Caco-2 (cell line): ENCODE measurements around the gene FUOM. TPM values are rescaled to one million over a fixed set of nuclear protein-coding genes. Genes with fewer than 3 reads are reported as not detected.

Experiments used
- BruUV-seq: library from RNA; stranded (reverse); fragments of 400-500 nt; replicated peaks from 2 replicates; lab custom pipeline; 2021; lab: Mats Ljungman, UMichigan
- CTCF ChIA-PET: fragments of 300-600 bp; sonication (Branson Sonifier 250); formaldehyde crosslinking; loops from one replicate; lab custom pipeline; 2022; ENCODE audit warnings: antibody characterized with exemption; lab: Charles Lee
- POLR2A ChIA-PET: fragments of 300-600 bp; sonication (Branson Sonifier 250); formaldehyde crosslinking; loops from one replicate; lab custom pipeline; 2022; ENCODE audit warnings: antibody characterized with exemption; lab: Charles Lee
- DNase-seq, 2 experiments: peaks; one replicate each; pipeline versions ENCODE4 v3.0.0 to v3.0.0-alpha.2; 2020 to 2022
- H3K27me3 ChIP-seq: replicated peaks from 2 replicates; pipeline ENCODE4 v1.6.0; 2011; ENCODE audit warnings: low read length; ENCODE audit not compliant: control insufficient read depth, insufficient read depth
- H3K36me3 ChIP-seq: 2 replicates; pipeline ENCODE4 v1.5.1; 2011; ENCODE audit warnings: low read length; ENCODE audit not compliant: control insufficient read depth, insufficient read depth
- H3K4me1 ChIP-seq: fragments of 250-450 bp; sonication (Bioruptor Pico); 2 replicates; pipeline ENCODE4 v1.5.1; 2020; ENCODE audit warnings: mild to moderate bottlenecking
- H3K4me3 ChIP-seq: 2 replicates; pipeline ENCODE4 v1.5.1; 2011; ENCODE audit warnings: low read depth, mild to moderate bottlenecking, control low read depth, low read length
- H3K9me3 ChIP-seq: fragments of 250-450 bp; sonication (Bioruptor Pico); 2 replicates; pipeline ENCODE4 v1.5.1; 2020; ENCODE audit warnings: mild to moderate bottlenecking, moderate library complexity
- H3K27ac Mint-ChIP-seq: one replicate; pipeline ENCODE4 v1.8.0; 2022; ENCODE audit warnings: mixed read lengths; ENCODE audit not compliant: unreplicated experiment
- H3K27me3 Mint-ChIP-seq: one replicate; pipeline ENCODE4 v1.8.0; 2022; ENCODE audit warnings: mixed read lengths; ENCODE audit not compliant: insufficient read depth, unreplicated experiment
- H3K36me3 Mint-ChIP-seq: one replicate; pipeline ENCODE4 v1.8.0; 2022; ENCODE audit warnings: mild to moderate bottlenecking, mixed read lengths; ENCODE audit not compliant: insufficient read depth, unreplicated experiment
- H3K4me1 Mint-ChIP-seq: one replicate; pipeline ENCODE4 v1.8.0; 2022; ENCODE audit warnings: low read depth, mixed read lengths; ENCODE audit not compliant: unreplicated experiment
- H3K4me3 Mint-ChIP-seq: one replicate; pipeline ENCODE4 v1.8.0; 2022; ENCODE audit warnings: mild to moderate bottlenecking, moderate library complexity, mixed read lengths; ENCODE audit not compliant: unreplicated experiment
- H3K9me3 Mint-ChIP-seq: one replicate; pipeline ENCODE4 v1.8.0; 2022; ENCODE audit warnings: mixed read lengths; ENCODE audit not compliant: unreplicated experiment
- CTCF ChIP-seq, 2 experiments: fragments of 200-600 bp in 1 of 2; IDR thresholded peaks; 1 replicate in 1 of 2; 2 replicates in 1 of 2; pipeline versions ENCODE4 v1.5.1 to v1.8.0; 2011 to 2022; ENCODE audit warnings: antibody characterized with exemption in 1 of 2, control low read depth in 1 of 2, inconsistent platforms in 1 of 2, low read depth in 1 of 2, low read length in 1 of 2, mild to moderate bottlenecking in 1 of 2, moderate library complexity in 1 of 2; ENCODE audit not compliant: insufficient read depth in 1 of 2, severe bottlenecking in 1 of 2, unreplicated experiment in 1 of 2
- intact Hi-C: fragments of 100-400 bp; cut with micrococcal nuclease; formaldehyde crosslinking; loops from one replicate; pipeline ENCODE4 v1.10.0; 2022; ENCODE audit not compliant: unreplicated experiment
- total RNA-seq: library from RNA; stranded (reverse); gene quantifications from 2 replicates; pipeline ENCODE4 v1.2.3, GENCODE V29; 2022

Gene FUOM
- total RNA-seq, 1 experiment from 2014 or later, result 119 TPM

- Mint-ChIP-seq H3K4me1 (peaks cover 21% of the 10 kb centered on the region), H3K27me3 (no peaks in the 10 kb centered on the region), H3K9me3 (peaks cover 9% of the 10 kb centered on the region), H3K36me3 (peaks cover 60% of the 10 kb centered on the region), H3K4me3 (no peak overlapping the region), H3K27ac (peak overlapping the region; percentile 36)
- intact Hi-C loops, result no loop called here
- 0 out of 2 replicates have a peak, but pooled peaks cover 3% of the 10 kb centered on the region for H3K9me3 ChIP-seq
- peak; percentile 86 to 91 for DNase-seq
- no peaks in the 10 kb centered on the region for H3K36me3 ChIP-seq
- no peak overlapping the region for H3K4me3 ChIP-seq
- POLR2A ChIA-PET, result interaction anchor here (0.6 to 1.2 kb wide), 5 partner anchors 9 to 331 kb away, joined by 3 to 14 read pairs (median 3); partner anchors contain the start of gene FUOM
- no TSS peak for BruUV-seq
- TF ChIP-seq CTCF (IDR thresholded peaks at IDR 0.05; ENCODE audit: insufficient read depth in 1 of 2, low read depth in 1 of 2, low read length in 1 of 2, severe bottlenecking in 1 of 2, unreplicated experiment in 1 of 2), result peak in 1 of 2 experiments; percentile 17
- H3K27me3 ChIP-seq, result no peaks in the 10 kb centered on the region
- peaks cover 54% of the 10 kb centered on the region for H3K4me1 ChIP-seq
- CTCF ChIA-PET, result interaction anchor here (0.6 to 1.4 kb wide), 4 partner anchors 10 to 63 kb away, joined by 4 to 10 read pairs (median 6); partner anchors contain the start of gene FUOM
These were observed 9.9 kb downstream of the FUOM start for GRCh38 chr10:133347710-133348517.

GRCh38 chr10:133346413-133346812 is 11.4 kb downstream of the FUOM start:
- intact Hi-C loops, result no loop called here
- H3K4me1 Mint-ChIP-seq, result peaks cover 21% of the 10 kb centered on the region
- ChIA-PET POLR2A (interaction anchor here (0.6 kb wide), 1 partner anchor 9 kb away, joined by 6 read pairs; no protein-coding TSS in a partner anchor), CTCF (no interaction called here)
- BruUV-seq, result no TSS peak
- H3K9me3 ChIP-seq, result 0 out of 2 replicates have a peak, but pooled peaks cover 3% of the 10 kb centered on the region
- H3K4me3 ChIP-seq, result no peak overlapping the region
- H3K27me3 ChIP-seq, result no peaks in the 10 kb centered on the region
- peaks cover 9% of the 10 kb centered on the region for H3K9me3 Mint-ChIP-seq
- no peaks in the 10 kb centered on the region for H3K27me3 Mint-ChIP-seq
- no peak for TF ChIP-seq CTCF (IDR thresholded peaks at IDR 0.05; ENCODE audit: insufficient read depth in 1 of 2, low read depth in 1 of 2, low read length in 1 of 2, severe bottlenecking in 1 of 2, unreplicated experiment in 1 of 2)
- peaks cover 55% of the 10 kb centered on the region for H3K4me1 ChIP-seq
- no peaks in the 10 kb centered on the region for H3K36me3 ChIP-seq
- no peak overlapping the region for H3K4me3 Mint-ChIP-seq
- no peak for DNase-seq
- H3K36me3 Mint-ChIP-seq, result peaks cover 56% of the 10 kb centered on the region
- peak overlapping the region; percentile 68 for H3K27ac Mint-ChIP-seq

- no peak for DNase-seq
- H3K4me1 Mint-ChIP-seq, result peaks cover 18% of the 10 kb centered on the region
- POLR2A ChIA-PET, result no interaction called here
- H3K36me3 Mint-ChIP-seq, result peaks cover 34% of the 10 kb centered on the region
- no peak overlapping the region for H3K4me3 Mint-ChIP-seq
- CTCF ChIA-PET, result interaction anchor here (0.8 kb wide), 1 partner anchor 13 kb away, joined by 3 read pairs; the partner anchor contains the start of gene FUOM
- no TSS peak for BruUV-seq
- TF ChIP-seq CTCF (IDR thresholded peaks at IDR 0.05; ENCODE audit: insufficient read depth in 1 of 2, low read depth in 1 of 2, low read length in 1 of 2, severe bottlenecking in 1 of 2, unreplicated experiment in 1 of 2), result no peak
- H3K4me3 ChIP-seq, result no peak overlapping the region
- peaks cover 9% of the 10 kb centered on the region for H3K9me3 Mint-ChIP-seq
- H3K27me3 ChIP-seq, result no peaks in the 10 kb centered on the region
- no peak overlapping the region for H3K27ac Mint-ChIP-seq
- H3K27me3 Mint-ChIP-seq, result no peaks in the 10 kb centered on the region
- intact Hi-C loops, result no loop called here
- H3K36me3 ChIP-seq, result no peaks in the 10 kb centered on the region
- H3K4me1 ChIP-seq, result peaks cover 36% of the 10 kb centered on the region
- H3K9me3 ChIP-seq, result peaks cover 15% of the 10 kb centered on the region; the same call in 1 of the 2 replicates
These were observed 13.6 kb downstream of the FUOM start for GRCh38 chr10:133344236-133344635.
